C4-2B (cell line): ENCODE results near the gene OR2V2.

Experiments
- ZFX ChIP-seq: fragments of 450-650 bp; IDR thresholded peaks from 2 replicates; pipeline ENCODE4 v1.6.1; 2017
- TF ChIP-seq, protein P1 (sequence below): fragments of 450-650 bp; conservative IDR thresholded peaks from 2 replicates; pipeline ENCODE4 v1.5.1; 2017; ENCODE audit warnings: mild to moderate bottlenecking

DNA sequence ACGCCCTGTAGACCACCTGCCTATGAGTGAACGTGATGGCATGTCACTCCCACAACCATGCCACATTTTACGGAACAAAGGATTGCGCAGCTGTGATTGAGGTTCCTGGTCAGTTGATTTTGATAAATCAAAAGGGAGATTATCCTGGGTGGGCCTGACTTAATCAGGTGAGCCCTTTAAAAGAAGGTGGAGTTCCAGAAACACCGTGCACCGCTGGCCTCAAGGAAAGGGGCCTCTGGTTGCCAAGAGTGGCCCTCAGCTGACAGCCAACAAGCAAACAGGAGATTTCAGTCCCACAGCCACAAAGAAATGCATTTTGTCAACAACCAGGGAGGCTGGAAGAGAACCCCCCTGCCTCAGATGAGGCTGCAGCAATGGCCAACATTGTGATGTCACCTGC, 38.6 kb downstream of the OR2V2 start:
- TF ChIP-seq, protein P1, sequence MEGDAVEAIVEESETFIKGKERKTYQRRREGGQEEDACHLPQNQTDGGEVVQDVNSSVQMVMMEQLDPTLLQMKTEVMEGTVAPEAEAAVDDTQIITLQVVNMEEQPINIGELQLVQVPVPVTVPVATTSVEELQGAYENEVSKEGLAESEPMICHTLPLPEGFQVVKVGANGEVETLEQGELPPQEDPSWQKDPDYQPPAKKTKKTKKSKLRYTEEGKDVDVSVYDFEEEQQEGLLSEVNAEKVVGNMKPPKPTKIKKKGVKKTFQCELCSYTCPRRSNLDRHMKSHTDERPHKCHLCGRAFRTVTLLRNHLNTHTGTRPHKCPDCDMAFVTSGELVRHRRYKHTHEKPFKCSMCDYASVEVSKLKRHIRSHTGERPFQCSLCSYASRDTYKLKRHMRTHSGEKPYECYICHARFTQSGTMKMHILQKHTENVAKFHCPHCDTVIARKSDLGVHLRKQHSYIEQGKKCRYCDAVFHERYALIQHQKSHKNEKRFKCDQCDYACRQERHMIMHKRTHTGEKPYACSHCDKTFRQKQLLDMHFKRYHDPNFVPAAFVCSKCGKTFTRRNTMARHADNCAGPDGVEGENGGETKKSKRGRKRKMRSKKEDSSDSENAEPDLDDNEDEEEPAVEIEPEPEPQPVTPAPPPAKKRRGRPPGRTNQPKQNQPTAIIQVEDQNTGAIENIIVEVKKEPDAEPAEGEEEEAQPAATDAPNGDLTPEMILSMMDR, result no peak
- TF ChIP-seq ZFX, result no peak
